Left lobe of liver (tissue), 2 donors: Measurements from ENCODE around the gene BPIFB6. TPM values are rescaled to one million over a fixed set of nuclear protein-coding genes. Genes with fewer than 3 reads are reported as not detected.

ENCODE experiments used
- ATAC-seq: fragments of 200-7000 bp; cut with Tn5 transposase; one replicate; pipeline ENCODE4 v1.9.1; 2020; ENCODE audit warnings: mild to moderate bottlenecking, moderate library complexity
- DNase-seq: peaks from one replicate; pipeline ENCODE4 v3.0.0-alpha.2; 2020; ENCODE audit warnings: low spot score
- total RNA-seq: library from RNA; stranded (reverse); gene quantifications from one replicate; pipeline ENCODE4 v1.2.1, GENCODE V29; 2021
- donor health status: DM: no; HTN: no; CAD: no; lungs with moderate emphysema.
- donor health status: DM: no; HTN: yes; CAD: no.

BPIFB6 gene, protein sequence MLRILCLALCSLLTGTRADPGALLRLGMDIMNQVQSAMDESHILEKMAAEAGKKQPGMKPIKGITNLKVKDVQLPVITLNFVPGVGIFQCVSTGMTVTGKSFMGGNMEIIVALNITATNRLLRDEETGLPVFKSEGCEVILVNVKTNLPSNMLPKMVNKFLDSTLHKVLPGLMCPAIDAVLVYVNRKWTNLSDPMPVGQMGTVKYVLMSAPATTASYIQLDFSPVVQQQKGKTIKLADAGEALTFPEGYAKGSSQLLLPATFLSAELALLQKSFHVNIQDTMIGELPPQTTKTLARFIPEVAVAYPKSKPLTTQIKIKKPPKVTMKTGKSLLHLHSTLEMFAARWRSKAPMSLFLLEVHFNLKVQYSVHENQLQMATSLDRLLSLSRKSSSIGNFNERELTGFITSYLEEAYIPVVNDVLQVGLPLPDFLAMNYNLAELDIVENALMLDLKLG
- not detected for total RNA-seq

GRCh38 chr20:33031531-33031930 lies at the start of gene BPIFB6:
Gene BPIFB6 (plus strand): TSS chr20:33031648. CDS start chr20:33031648, 0 bp downstream.
- ATAC-seq: no peak
- DNase-seq: no peak

- ATAC-seq (no peak), DNase-seq (peak; percentile 49)
Observed at GRCh38 chr20:32982617-32983458, 48.6 kb upstream of the BPIFB6 start.

DNA sequence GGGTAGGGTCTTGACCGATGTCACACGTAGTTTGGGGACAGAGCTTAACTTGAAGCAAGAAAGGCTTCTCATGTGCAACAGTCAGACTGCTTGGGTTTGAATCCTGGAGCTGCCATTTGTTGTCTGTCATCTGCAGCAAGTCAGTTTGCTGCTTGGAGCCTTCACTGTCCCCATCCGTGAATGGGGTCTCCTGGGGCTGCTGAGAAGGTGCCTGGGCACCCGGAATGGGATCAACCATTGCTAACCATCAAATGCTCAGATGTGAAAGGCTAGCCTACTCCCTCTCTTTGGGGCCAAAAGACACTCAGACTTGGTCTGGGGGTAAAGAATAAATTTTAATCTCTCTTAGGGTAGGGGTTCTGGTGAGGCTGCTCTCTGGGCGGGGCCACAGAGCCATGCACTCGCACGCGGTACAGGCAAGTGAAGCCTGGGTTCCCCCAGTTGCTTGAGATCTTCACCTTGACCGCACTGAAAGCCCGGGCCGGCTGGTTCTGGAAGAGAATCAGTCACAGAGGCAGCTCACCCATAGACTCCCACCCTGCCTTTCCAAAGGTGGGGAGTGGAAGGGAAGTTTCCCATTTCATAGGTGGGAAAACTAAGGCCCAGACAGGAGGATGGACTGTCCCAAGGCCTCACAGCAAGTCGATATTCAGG lies 47.9 kb upstream of the BPIFB6 start:
- ATAC-seq (no peak), DNase-seq (no peak)

GRCh38 chr20:32984196-32984595 lies 47.3 kb upstream of the BPIFB6 start:
- no peak for ATAC-seq
- no peak for DNase-seq

DNA sequence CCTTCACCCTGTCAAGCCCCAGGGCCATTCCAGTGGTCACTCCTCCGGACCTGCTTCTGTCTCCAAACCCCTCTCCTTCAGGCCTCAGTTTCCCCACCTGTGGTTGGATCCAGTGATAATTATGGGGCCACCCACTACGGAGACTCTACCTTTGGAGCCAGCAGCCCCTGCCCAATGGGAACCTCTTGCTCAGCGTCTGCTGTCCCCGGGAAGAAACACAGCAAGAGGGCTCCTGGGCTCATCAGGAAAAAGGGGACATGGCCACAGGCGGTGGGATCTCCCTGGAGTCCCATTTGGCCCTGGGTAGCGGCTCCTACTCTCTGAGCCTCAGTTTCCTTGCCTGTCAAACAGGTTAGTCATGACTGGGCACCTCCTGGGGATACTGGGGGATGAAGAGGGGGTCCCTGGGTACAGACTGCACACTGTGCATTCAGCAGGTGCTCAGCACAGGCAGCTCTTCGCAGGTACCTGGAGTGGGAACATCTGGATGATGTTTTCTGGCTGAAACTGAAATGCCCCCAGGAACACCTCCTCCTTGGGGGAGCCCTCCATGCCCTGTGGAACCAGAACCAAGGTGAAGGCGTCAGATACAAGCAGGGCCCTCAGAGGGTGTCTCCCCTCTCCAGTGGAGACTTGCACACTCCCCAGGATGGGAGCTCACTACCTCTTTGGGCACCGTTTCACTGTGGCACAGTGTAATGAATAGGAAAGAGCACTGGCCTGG lies 46.7 kb upstream of the BPIFB6 start:
- ATAC-seq (no peak), DNase-seq (no peak)

- no peak for ATAC-seq
- DNase-seq: no peak
Observed at GRCh38 chr20:32985596-32985995, 45.9 kb upstream of the BPIFB6 start.

- DNase-seq (no peak), ATAC-seq (no peak)
Observed at GRCh38 chr20:32986331-32986966, 45.0 kb upstream of the BPIFB6 start.

DNA sequence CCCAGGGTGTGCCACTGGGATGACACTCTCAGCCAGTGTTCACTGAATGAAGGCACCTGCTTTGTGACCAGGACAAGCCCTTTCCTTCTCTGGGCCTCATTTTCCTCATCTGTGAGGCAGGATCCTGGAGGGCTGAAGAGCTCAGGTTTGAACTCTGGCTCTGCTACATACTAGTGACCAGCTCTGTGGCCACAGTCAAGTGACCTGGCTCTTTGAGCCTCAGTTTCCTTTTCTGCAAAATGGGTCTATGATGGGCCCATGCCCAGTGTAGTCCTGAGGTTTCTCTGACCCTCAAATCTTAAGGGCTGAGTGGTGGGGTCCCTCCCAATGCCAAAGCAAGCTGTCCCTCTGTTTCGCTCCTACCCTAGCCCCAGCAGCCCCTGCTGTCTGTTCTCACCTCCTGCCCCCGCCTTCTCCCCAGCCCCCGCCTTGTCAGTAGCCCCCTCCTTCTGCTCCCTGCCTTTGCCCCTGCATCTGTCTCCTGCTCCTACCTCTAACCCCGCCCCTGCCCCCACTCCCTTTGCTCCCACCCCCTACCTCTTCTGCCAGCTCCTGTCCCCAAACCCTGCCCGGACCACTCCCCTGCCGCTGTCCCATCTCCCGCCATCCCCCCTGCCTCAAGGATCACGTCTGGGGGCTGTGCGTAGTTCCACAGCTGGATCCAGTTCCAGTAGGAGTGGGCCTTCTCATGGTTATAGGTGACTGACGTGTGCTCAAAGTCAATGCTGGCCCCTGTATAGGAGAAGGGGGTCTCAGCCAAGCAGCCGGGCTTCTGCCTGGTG lies 44.2 kb upstream of the BPIFB6 start:
- ATAC-seq (no peak), DNase-seq (no peak)

GRCh38 chr20:32988008-32988407 lies 43.4 kb upstream of the BPIFB6 start:
- DNase-seq: no peak
- no peak for ATAC-seq

DNA sequence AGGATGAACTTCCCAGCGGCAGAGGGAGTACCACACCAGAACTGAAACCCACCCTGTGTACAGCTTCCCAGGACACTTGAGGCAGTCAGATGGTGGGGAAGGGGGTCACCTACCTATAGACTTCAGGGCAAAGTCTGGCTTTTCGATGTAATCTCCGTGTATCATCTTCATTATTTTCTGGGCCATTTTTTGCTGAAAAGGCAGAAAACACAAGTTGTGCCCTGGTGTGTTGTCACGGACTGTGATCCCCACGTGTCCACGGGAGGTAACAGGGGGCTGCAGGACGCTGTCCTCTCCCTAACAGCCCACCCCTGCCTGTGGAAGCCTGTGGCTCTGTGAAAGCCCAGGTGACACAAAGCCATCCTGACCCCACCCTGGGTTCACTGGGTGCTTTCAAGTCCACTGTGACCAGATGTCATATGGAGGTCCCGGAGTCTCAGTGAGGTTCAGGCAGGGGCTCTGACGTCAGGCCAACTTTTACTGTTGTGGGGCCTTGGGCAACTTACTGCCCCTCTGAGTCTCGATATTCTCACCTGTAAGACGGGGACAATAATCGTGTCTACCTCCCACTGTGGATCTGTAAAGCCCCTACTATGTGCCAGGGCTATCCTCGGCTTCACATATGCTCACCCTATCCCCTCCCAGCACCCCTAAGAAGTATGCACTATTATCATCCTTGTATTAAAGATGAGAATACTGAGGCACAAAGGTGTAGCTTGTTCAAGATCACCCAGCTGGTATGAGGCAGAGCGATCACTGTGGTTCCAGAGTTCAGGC lies 41.8 kb upstream of the BPIFB6 start:
- DNase-seq: no peak
- ATAC-seq: no peak

- ATAC-seq: no peak
Observed at GRCh38 chr20:32990426-32990825, 41.0 kb upstream of the BPIFB6 start.

DNA sequence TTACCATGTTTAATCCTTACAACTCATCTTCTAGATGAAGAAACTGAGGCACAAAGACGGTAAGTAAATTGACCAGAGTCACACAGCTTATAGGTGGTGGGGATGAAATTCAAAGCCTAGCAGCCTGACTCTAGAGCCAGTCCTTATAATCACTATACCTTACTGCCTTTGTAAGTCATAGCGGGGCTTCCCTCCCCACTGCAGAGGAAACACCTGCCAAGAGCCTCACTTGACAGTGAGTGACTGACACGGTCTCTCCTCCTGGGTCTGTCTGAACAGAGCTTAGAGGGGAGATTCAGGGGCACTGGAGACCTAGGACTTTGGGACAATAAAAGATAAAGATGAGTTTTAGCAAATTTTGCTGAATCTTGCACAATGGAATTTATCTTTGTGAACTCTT lies 40.1 kb upstream of the BPIFB6 start:
- ATAC-seq (no peak), DNase-seq (no peak)

More at GRCh38 chr20:32990426-32990825, 41.0 kb upstream of the BPIFB6 start:
- no peak for DNase-seq

GRCh38 chr20:32991792-32992641 lies 39.4 kb upstream of the BPIFB6 start:
- DNase-seq (no peak), ATAC-seq (no peak)

DNA sequence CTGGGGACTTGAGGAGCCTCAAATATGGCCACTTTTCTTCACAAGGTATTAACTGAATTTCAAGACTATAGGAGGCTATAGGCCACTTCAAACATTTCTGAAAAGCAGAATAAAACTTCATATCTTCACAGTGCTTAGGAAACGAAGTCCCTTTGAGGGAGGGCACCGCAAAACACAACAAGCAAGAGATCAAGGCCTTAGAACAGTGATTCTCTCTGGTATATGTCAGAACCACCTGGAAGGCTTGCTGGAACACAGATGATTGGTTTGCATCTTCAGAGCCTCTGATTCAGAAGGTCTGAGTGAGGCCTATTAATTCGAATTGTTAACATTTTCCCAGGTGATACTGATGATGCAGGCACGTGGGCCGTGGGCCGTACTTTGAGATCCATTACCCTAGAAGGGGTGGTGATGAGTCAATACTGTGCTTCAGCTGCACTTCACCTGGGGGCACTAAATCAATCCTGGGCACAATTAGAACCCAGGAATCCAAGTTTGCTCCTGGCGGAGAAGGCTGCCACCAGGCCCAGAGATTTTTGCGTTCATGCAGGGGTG lies 37.9 kb upstream of the BPIFB6 start:
- DNase-seq (no peak), ATAC-seq (no peak)

DNA sequence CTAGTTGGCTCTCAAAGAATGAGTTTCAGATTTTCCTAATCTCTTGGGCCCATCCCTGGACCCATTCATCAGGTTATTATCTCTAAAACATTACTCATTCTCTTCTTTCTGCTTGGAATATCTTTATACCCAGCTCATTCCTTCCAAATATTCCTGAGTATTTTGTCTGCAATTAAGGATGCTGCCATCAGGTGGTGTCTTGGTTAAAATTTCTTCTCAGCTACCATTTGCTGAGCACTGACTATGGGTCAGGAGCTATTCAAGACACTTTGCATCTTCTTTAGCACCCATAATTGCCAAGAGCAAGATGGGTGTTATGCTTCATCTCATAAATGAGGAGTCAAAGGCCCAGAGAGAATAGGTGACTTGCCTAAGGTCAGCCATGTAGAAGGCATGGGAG lies 35.6 kb upstream of the BPIFB6 start:
- ATAC-seq: no peak
- DNase-seq: no peak

- ATAC-seq (no peak), DNase-seq (no peak)
Observed at GRCh38 chr20:32997431-32997830, 34.0 kb upstream of the BPIFB6 start.

DNA sequence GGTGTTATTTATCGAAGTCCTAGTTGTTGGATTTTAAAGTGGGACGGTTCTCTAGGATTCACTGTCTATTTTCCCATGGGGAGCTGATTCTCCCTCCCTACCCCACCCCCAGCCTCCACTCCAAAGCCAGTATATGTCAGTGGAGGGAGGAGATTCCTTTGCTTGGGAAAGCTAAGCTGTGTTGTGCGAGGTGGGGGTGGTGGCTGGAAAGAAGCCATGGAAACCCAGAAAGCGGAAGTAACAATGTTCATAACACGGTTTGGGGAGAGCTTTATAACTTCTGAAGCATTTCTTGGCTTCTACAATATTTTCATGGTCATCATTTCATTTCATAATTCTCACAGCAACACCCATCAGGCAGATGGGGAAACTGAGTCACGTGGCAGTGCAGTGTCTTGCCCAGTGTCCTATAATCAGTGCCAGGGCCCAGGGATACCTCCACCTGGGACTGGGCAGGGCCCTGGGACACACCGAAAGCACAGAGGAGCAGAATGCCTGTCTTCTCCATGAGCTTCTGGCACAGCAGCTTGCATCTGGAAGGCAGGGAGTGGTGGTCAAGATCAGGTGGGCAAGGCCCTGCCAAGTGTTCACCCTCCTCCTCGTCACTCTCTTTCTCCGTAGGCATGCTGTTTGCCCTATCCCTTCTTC lies 31.7 kb upstream of the BPIFB6 start:
- ATAC-seq (no peak), DNase-seq (no peak)
